H9 (cell line): ENCODE data around the gene PAAF1. TPM values are rescaled to one million over a fixed set of nuclear protein-coding genes. Genes with fewer than 3 reads are reported as not detected.

Source experiments
- DNase-seq: peaks from one replicate; pipeline ENCODE4 v3.0.0-alpha.2; 2017
- H2AFZ ChIP-seq: one replicate; pipeline ENCODE4 v1.6.1; 2013; ENCODE audit warnings: mild to moderate bottlenecking, low read length, control low read depth, moderate library complexity
- H2AK5ac ChIP-seq: 2 replicates; pipeline ENCODE4 v1.6.1; 2013; ENCODE audit warnings: low read length, control low read depth, mixed read lengths; ENCODE audit not compliant: insufficient read length
- H2BK120ac ChIP-seq: one replicate; pipeline ENCODE4 v1.6.1; 2013; ENCODE audit warnings: low read depth, mild to moderate bottlenecking, low read length, control low read depth, inconsistent platforms; ENCODE audit not compliant: poor library complexity, severe bottlenecking
- H2BK12ac ChIP-seq: 2 replicates; pipeline ENCODE4 v1.6.1; 2013; ENCODE audit warnings: low read length, control low read depth, mixed read lengths, low read depth; ENCODE audit not compliant: insufficient read length
- H2BK15ac ChIP-seq: 2 replicates; pipeline ENCODE4 v1.6.1; 2013; ENCODE audit warnings: low read depth, low read length, control low read depth
- H2BK20ac ChIP-seq: one replicate; pipeline ENCODE4 v1.6.1; 2013; ENCODE audit warnings: low read depth, mild to moderate bottlenecking, low read length, control low read depth, inconsistent platforms; ENCODE audit not compliant: poor library complexity, severe bottlenecking
- H2BK5ac ChIP-seq: 2 replicates; pipeline ENCODE4 v1.6.1; 2013; ENCODE audit warnings: low read length, control low read depth, mixed read lengths; ENCODE audit not compliant: insufficient read length
- H3K14ac ChIP-seq: 2 replicates; pipeline ENCODE4 v1.6.1; 2013; ENCODE audit warnings: low read length, control low read depth; ENCODE audit not compliant: insufficient read depth
- H3K18ac ChIP-seq: 2 replicates; pipeline ENCODE4 v1.6.1; 2013; ENCODE audit warnings: low read depth, mild to moderate bottlenecking, mixed read lengths, low read length, control low read depth; ENCODE audit not compliant: insufficient read length
- H3K23ac ChIP-seq: 2 replicates; pipeline ENCODE4 v1.6.1; 2013; ENCODE audit warnings: low read length, control low read depth, mixed read lengths, low read depth; ENCODE audit not compliant: insufficient read length
- H3K23me2 ChIP-seq: 2 replicates; pipeline ENCODE4 v1.6.1; 2013; ENCODE audit warnings: low read depth, mild to moderate bottlenecking, mixed read lengths, low read length, control low read depth; ENCODE audit not compliant: insufficient read length, poor library complexity, severe bottlenecking
- H3K27ac ChIP-seq: 2 replicates; pipeline ENCODE4 v1.5.1; 2013; ENCODE audit warnings: low read length, control low read depth, mixed read lengths, low read depth; ENCODE audit not compliant: insufficient read length
- H3K27me3 ChIP-seq: 2 replicates; pipeline ENCODE4 v1.6.1; 2013; ENCODE audit warnings: low read length, control low read depth, inconsistent platforms; ENCODE audit not compliant: insufficient read depth
- H3K4ac ChIP-seq: 2 replicates; pipeline ENCODE4 v1.6.1; 2013; ENCODE audit warnings: low read depth, mild to moderate bottlenecking, control low read depth, inconsistent platforms, low read length, moderate library complexity
- H3K4me1 ChIP-seq: 2 replicates; pipeline ENCODE4 v1.6.1; 2013; ENCODE audit warnings: low read length, control low read depth, inconsistent platforms; ENCODE audit not compliant: insufficient read depth
- H3K4me2 ChIP-seq: 2 replicates; pipeline ENCODE4 v1.6.1; 2013; ENCODE audit warnings: low read length, control low read depth, mixed read lengths; ENCODE audit not compliant: insufficient read length, insufficient read depth
- H3K56ac ChIP-seq: 2 replicates; pipeline ENCODE4 v1.6.1; 2013; ENCODE audit warnings: low read depth, mild to moderate bottlenecking, mixed read lengths, low read length, control low read depth; ENCODE audit not compliant: insufficient read length
- H3K79me1 ChIP-seq: 2 replicates; pipeline ENCODE4 v1.6.1; 2013; ENCODE audit warnings: low read depth, mild to moderate bottlenecking, moderate library complexity, low read length, control low read depth, inconsistent platforms; ENCODE audit not compliant: insufficient read depth, poor library complexity, severe bottlenecking
- H3K79me2 ChIP-seq: 2 replicates; pipeline ENCODE4 v1.6.1; 2013; ENCODE audit warnings: low read length, control low read depth, inconsistent platforms; ENCODE audit not compliant: insufficient read depth
- H3K9ac ChIP-seq: 2 replicates; pipeline ENCODE4 v1.6.1; 2013; ENCODE audit warnings: low read length, control low read depth, mixed read lengths; ENCODE audit not compliant: insufficient read length; ENCODE audit errors: extremely low read depth
- H3K9me3 ChIP-seq: one replicate; pipeline ENCODE4 v1.6.1; 2013; ENCODE audit warnings: low read depth, low read length, inconsistent platforms; ENCODE audit not compliant: control insufficient read depth
- H3T11ph ChIP-seq: one replicate; pipeline ENCODE4 v1.6.1; 2013; ENCODE audit warnings: mild to moderate bottlenecking, low read length, control low read depth, inconsistent platforms
- H4K20me1 ChIP-seq: one replicate; pipeline ENCODE4 v1.6.1; 2013; ENCODE audit not compliant: control insufficient read depth, insufficient read length, insufficient read depth
- H4K5ac ChIP-seq: 2 replicates; pipeline ENCODE4 v1.6.1; 2013; ENCODE audit warnings: low read depth, mild to moderate bottlenecking, mixed read lengths, low read length, control low read depth; ENCODE audit not compliant: insufficient read length
- H4K8ac ChIP-seq: replicated peaks from 2 replicates; pipeline ENCODE4 v1.6.1; 2013; ENCODE audit warnings: low read length, control low read depth, mixed read lengths, low read depth; ENCODE audit not compliant: insufficient read length
- H4K91ac ChIP-seq: 2 replicates; pipeline ENCODE4 v1.6.1; 2013; ENCODE audit warnings: low read depth, mild to moderate bottlenecking, moderate library complexity, mixed read lengths, low read length, control low read depth; ENCODE audit not compliant: insufficient read length
- H3K27ac Mint-ChIP-seq, 3 experiments: 2 replicates in 2 of 3; 3 replicates in 1 of 3; pipeline ENCODE4 v1.8.0; 2020 to 2021; ENCODE audit warnings: mixed read lengths in 3 of 3, mild to moderate bottlenecking in 1 of 3, moderate library complexity in 1 of 3
- H3K27me3 Mint-ChIP-seq: 2 replicates; pipeline ENCODE4 v1.8.0; 2021; ENCODE audit warnings: low read depth, mild to moderate bottlenecking, moderate library complexity, mixed read lengths
- H3K36me3 Mint-ChIP-seq, 3 experiments: 2 replicates in 2 of 3; 3 replicates in 1 of 3; pipeline ENCODE4 v1.8.0; 2020 to 2021; ENCODE audit warnings: low read depth in 3 of 3, mixed read lengths in 3 of 3; ENCODE audit not compliant: insufficient read depth in 1 of 3
- H3K4me1 Mint-ChIP-seq, 2 experiments: 2 replicates each; pipeline ENCODE4 v1.8.0; 2020; ENCODE audit warnings: mixed read lengths in 2 of 2
- H3K4me3 Mint-ChIP-seq, 2 experiments: 2 replicates in 1 of 2; 3 replicates in 1 of 2; pipeline ENCODE4 v1.8.0; 2020 to 2021; ENCODE audit warnings: mild to moderate bottlenecking in 2 of 2, mixed read lengths in 2 of 2, moderate library complexity in 1 of 2
- H3K9me3 Mint-ChIP-seq, 2 experiments: 2 replicates in 1 of 2; 3 replicates in 1 of 2; pipeline ENCODE4 v1.8.0; 2020; ENCODE audit warnings: mild to moderate bottlenecking in 2 of 2, mixed read lengths in 2 of 2, moderate library complexity in 1 of 2
- WGBS: extraction: QIAGEN DNeasy Blood & Tissue Kit; methylation state at CpG from one replicate; pipeline ENCODE4 v1.1.7; 2013; ENCODE audit warnings: missing lambda C conversion rate, low lambda C conversion rate, mixed read lengths; ENCODE audit not compliant: insufficient read length; ENCODE audit errors: extremely low coverage; 5-methylcytosine and 5-hydroxymethylcytosine counted together
- total RNA-seq: library from RNA; stranded (reverse); gene quantifications from 2 replicates; pipeline ENCODE4 v1.2.1, GENCODE V29; 2021
- TF ChIP-seq, protein P1 (sequence below): fragments of 200-600 bp; sonication (generic); conservative IDR thresholded peaks from 3 replicates; pipeline ENCODE4 v1.8.0; 2021; ENCODE audit warnings: antibody characterized with exemption, mild to moderate bottlenecking

The PAAF1 gene
- total RNA-seq, 1 experiment from 2014 or later: 24.3 TPM

DNA sequence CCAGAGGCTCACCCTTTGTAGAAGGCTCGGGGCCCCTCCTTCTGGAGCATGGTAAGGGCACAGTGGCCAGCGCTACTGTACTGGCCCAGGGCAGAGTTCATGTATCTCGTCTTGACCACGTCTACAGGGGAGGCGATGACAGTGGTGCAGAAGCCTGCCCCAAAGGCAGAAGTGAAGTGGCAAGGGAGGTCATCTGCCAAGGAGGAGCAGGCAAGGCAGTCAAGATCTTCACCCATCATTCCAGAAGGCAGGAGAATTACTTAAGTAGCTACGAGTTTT, 98.6 kb downstream of the PAAF1 start:
- Histone ChIP-seq H2BK20ac (no peak overlapping the region), H2BK120ac (no peak overlapping the region), H2AFZ (no peak overlapping the region), H3K56ac (no peak overlapping the region), H3K27ac (no peak overlapping the region), H3K4me2 (no peak overlapping the region), H3K14ac (no peak overlapping the region), H4K5ac (no peak overlapping the region), H2BK5ac (no peak overlapping the region), H3K79me1 (no peaks in the 10 kb centered on the region), H2BK12ac (no peak overlapping the region), H2AK5ac (no peak overlapping the region), H2BK15ac (no peak overlapping the region), H3K9me3 (no peaks in the 10 kb centered on the region), H4K91ac (no peak overlapping the region), H3T11ph (no peak overlapping the region), H3K23me2 (no peaks in the 10 kb centered on the region), H3K27me3 (no peaks in the 10 kb centered on the region), H4K20me1 (no peaks in the 10 kb centered on the region), H3K79me2 (no peaks in the 10 kb centered on the region), H3K9ac (no peak overlapping the region), H3K4ac (no peak overlapping the region), H3K18ac (no peak overlapping the region), H3K23ac (no peak overlapping the region), H3K4me1 (no peaks in the 10 kb centered on the region), H4K8ac (no peak overlapping the region)
- DNase-seq: no peak
- Mint-ChIP-seq H3K4me1 (peaks cover 7 to 15% of the 10 kb centered on the region in 2 experiments), H3K9me3 (no peaks in the 10 kb centered on the region), H3K36me3 (peaks cover 47 to 66% (median 66%) of the 10 kb centered on the region in 3 experiments; a peak in 6 of 7 replicates), H3K4me3 (no peak overlapping the region), H3K27ac (peak overlapping the region in 1 of 3 experiments; percentile 63; a peak in 1 of 7 replicates), H3K27me3 (no peaks in the 10 kb centered on the region; the same call in 1 of the 2 replicates)
- WGBS: no CpG with 5 or more reads among the region's 6 CpGs
- TF ChIP-seq, protein P1, sequence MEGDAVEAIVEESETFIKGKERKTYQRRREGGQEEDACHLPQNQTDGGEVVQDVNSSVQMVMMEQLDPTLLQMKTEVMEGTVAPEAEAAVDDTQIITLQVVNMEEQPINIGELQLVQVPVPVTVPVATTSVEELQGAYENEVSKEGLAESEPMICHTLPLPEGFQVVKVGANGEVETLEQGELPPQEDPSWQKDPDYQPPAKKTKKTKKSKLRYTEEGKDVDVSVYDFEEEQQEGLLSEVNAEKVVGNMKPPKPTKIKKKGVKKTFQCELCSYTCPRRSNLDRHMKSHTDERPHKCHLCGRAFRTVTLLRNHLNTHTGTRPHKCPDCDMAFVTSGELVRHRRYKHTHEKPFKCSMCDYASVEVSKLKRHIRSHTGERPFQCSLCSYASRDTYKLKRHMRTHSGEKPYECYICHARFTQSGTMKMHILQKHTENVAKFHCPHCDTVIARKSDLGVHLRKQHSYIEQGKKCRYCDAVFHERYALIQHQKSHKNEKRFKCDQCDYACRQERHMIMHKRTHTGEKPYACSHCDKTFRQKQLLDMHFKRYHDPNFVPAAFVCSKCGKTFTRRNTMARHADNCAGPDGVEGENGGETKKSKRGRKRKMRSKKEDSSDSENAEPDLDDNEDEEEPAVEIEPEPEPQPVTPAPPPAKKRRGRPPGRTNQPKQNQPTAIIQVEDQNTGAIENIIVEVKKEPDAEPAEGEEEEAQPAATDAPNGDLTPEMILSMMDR: no peak
